Chondrocyte (in vitro differentiated cells): ENCODE data around the gene CSF3R. TPM values are rescaled to one million over a fixed set of nuclear protein-coding genes. Genes with fewer than 3 reads are reported as not detected.

Experiments
- DNase-seq: peaks from one replicate; pipeline ENCODE4 v3.0.0; 2021; ENCODE audit warnings: mixed read lengths, low spot score
- H3K27ac Mint-ChIP-seq: one replicate; pipeline ENCODE4 v1.8.0; 2021; ENCODE audit warnings: mild to moderate bottlenecking, moderate library complexity, mixed read lengths; ENCODE audit not compliant: unreplicated experiment
- H3K27me3 Mint-ChIP-seq: 2 replicates; pipeline ENCODE4 v1.8.0; 2021; ENCODE audit warnings: low read depth, mixed read lengths
- H3K36me3 Mint-ChIP-seq: 2 replicates; pipeline ENCODE4 v1.8.0; 2021; ENCODE audit warnings: low read depth, mixed read lengths
- H3K4me1 Mint-ChIP-seq: 2 replicates; pipeline ENCODE4 v1.8.0; 2021; ENCODE audit warnings: low read depth, mild to moderate bottlenecking, mixed read lengths
- H3K4me3 Mint-ChIP-seq: one replicate; pipeline ENCODE4 v1.8.0; 2021; ENCODE audit warnings: mild to moderate bottlenecking, moderate library complexity, mixed read lengths; ENCODE audit not compliant: unreplicated experiment
- H3K9me3 Mint-ChIP-seq: 2 replicates; pipeline ENCODE4 v1.8.0; 2021; ENCODE audit warnings: low read depth, mixed read lengths
- CTCF ChIP-seq: fragments of 200-600 bp; sonication (generic); IDR thresholded peaks from 2 replicates; pipeline ENCODE4 v1.5.0; 2021; ENCODE audit warnings: antibody characterized with exemption, mild to moderate bottlenecking, moderate library complexity
- long read RNA-seq: library from polyadenylated mRNA; stranded (forward); transcript quantifications from one replicate; pipeline ENCODE4 v2.0.0, GENCODE V29; 2021
- total RNA-seq: library from RNA; stranded (reverse); gene quantifications from 3 replicates; pipeline ENCODE4 v1.2.1, GENCODE V29; 2021

The CSF3R gene
- not detected in 3 replicates for total RNA-seq
- long read RNA-seq, result 0 reads

GRCh38 chr1:36482724-36483388, at the start of gene CSF3R:
Gene CSF3R (minus strand): TSS chr1:36482913. CDS start chr1:36479496, 3,417 bp downstream.
- no peak for DNase-seq
- H3K4me1 Mint-ChIP-seq, result no peaks in the 10 kb centered on the region
- TF ChIP-seq CTCF, result no peak

GRCh38 chr1:36531833-36532232, 49.1 kb upstream of the CSF3R start:
- no peak for TF ChIP-seq CTCF
- DNase-seq, result no peak
- no peak overlapping the region for H3K4me3 Mint-ChIP-seq
- H3K27me3 Mint-ChIP-seq, result peaks cover 36% of the 10 kb centered on the region
- peaks cover 10% of the 10 kb centered on the region for H3K9me3 Mint-ChIP-seq
- no peaks in the 10 kb centered on the region for H3K4me1 Mint-ChIP-seq
- H3K27ac Mint-ChIP-seq, result no peak overlapping the region
- no peaks in the 10 kb centered on the region for H3K36me3 Mint-ChIP-seq

More at GRCh38 chr1:36482724-36483388, at the start of gene CSF3R:
- H3K9me3 Mint-ChIP-seq, result no peaks in the 10 kb centered on the region
- peaks cover 41% of the 10 kb centered on the region for H3K27me3 Mint-ChIP-seq
- no peak within 1 kb of the TSS for H3K4me3 Mint-ChIP-seq
- H3K27ac Mint-ChIP-seq, result no peak within 1 kb of the TSS
- H3K36me3 Mint-ChIP-seq, result no peaks in the 10 kb centered on the region

DNA sequence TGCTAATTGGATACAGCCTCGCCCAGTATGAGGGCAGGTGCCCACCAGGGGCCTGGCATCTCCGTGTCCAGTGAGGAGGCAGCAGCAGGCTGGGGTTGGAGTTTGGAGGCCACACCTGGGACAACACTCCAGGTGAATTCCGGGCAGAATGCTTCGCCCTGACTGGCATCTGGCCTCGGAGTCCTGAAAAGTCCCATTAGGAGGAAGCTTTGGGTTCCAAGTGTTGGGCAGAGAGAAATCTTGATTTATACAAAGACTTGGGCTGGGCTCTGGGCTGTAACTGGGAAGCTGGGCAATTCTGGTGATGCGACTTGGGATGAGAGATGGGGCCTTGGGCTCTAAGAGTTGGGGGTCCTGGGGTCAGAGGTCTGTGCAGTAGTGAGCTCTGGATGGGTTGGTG, 48.1 kb upstream of the CSF3R start:
- TF ChIP-seq CTCF, result no peak
- no peaks in the 10 kb centered on the region for H3K4me1 Mint-ChIP-seq
- no peaks in the 10 kb centered on the region for H3K36me3 Mint-ChIP-seq
- no peak overlapping the region for H3K27ac Mint-ChIP-seq
- DNase-seq, result no peak
- peaks cover 10% of the 10 kb centered on the region for H3K9me3 Mint-ChIP-seq
- peaks cover 25% of the 10 kb centered on the region for H3K27me3 Mint-ChIP-seq
- no peak overlapping the region for H3K4me3 Mint-ChIP-seq

- Mint-ChIP-seq H3K4me1 (no peaks in the 10 kb centered on the region), H3K4me3 (no peak overlapping the region), H3K27ac (no peak overlapping the region), H3K36me3 (no peaks in the 10 kb centered on the region), H3K9me3 (peaks cover 10% of the 10 kb centered on the region), H3K27me3 (peaks cover 23% of the 10 kb centered on the region)
- TF ChIP-seq CTCF, result no peak
- DNase-seq, result no peak
Measured at GRCh38 chr1:36530261-36530660, 47.5 kb upstream of the CSF3R start.

DNA sequence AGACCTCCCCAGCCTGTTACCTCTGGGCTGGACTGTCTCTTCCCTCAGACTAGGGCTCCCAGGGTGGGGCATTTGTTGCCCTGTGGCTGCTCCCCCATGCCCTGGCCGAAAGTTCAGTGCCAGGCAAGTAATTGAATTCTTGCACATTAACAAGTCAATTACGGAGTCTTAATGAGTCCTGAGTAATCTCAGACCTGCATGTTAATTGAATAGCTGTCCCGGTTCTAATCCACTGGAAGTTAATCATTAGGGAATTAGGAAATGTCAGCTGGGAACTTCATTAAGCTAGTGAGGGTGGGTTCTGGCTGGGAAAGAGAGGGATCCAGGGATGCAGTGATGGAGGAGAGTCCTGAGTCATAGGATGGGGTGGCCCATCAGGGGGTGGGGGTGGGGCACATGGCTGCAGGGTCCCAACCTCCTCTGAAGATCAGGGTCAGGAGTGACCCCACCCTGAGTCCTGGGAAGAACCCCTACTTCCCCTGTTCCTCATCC, 47.1 kb upstream of the CSF3R start:
- Mint-ChIP-seq H3K4me1 (no peaks in the 10 kb centered on the region), H3K36me3 (no peaks in the 10 kb centered on the region), H3K4me3 (no peak overlapping the region), H3K9me3 (peaks cover 10% of the 10 kb centered on the region), H3K27me3 (peaks cover 23% of the 10 kb centered on the region), H3K27ac (no peak overlapping the region)
- DNase-seq, result no peak
- TF ChIP-seq CTCF, result no peak
